Smooth muscle cell (in vitro differentiated cells): Measurements from ENCODE around the gene USP8. TPM values are rescaled to one million over a fixed set of nuclear protein-coding genes. Genes with fewer than 3 reads are reported as not detected.
"Not testable (repeated sequence)": the region's sequence is repeated elsewhere in the genome, so short reads cannot be mapped to it uniquely, and the experiment has no call there.

Source experiments
- DNase-seq: peaks from one replicate; lab custom pipeline; 2025; ENCODE audit not compliant: unreplicated experiment; lab: John Stamatoyannopoulos, UW
- H2AFZ ChIP-seq: fragments of 200-600 bp; sonication (generic); 2 replicates; pipeline ENCODE4 v1.6.0; 2016; ENCODE audit warnings: antibody characterized with exemption, low read depth, mild to moderate bottlenecking
- H3F3A ChIP-seq: fragments of 200-600 bp; sonication (generic); 2 replicates; pipeline ENCODE4 v1.6.0; 2017; ENCODE audit warnings: antibody characterized with exemption, low read depth
- H3K27ac ChIP-seq: fragments of 200-600 bp; sonication (generic); 2 replicates; pipeline ENCODE4 v1.5.1; 2016; ENCODE audit warnings: low read depth, mild to moderate bottlenecking
- H3K27me3 ChIP-seq: fragments of 200-600 bp; sonication (generic); 2 replicates; pipeline ENCODE4 v1.6.1; 2016; ENCODE audit warnings: low read depth, mild to moderate bottlenecking
- H3K36me3 ChIP-seq: fragments of 200-600 bp; sonication (generic); 2 replicates; pipeline ENCODE4 v1.5.1; 2016; ENCODE audit warnings: low read depth
- H3K4me1 ChIP-seq: fragments of 200-600 bp; sonication (generic); 2 replicates; pipeline ENCODE4 v1.5.1; 2016; ENCODE audit warnings: low read depth
- H3K4me2 ChIP-seq: fragments of 200-600 bp; sonication (generic); 2 replicates; pipeline ENCODE4 v1.6.0; 2016; ENCODE audit warnings: mild to moderate bottlenecking
- H3K4me3 ChIP-seq: fragments of 200-600 bp; sonication (generic); 2 replicates; pipeline ENCODE4 v1.5.1; 2016; ENCODE audit warnings: mild to moderate bottlenecking
- H3K79me2 ChIP-seq: fragments of 200-600 bp; sonication (generic); 2 replicates; pipeline ENCODE4 v1.6.0; 2016; ENCODE audit warnings: low read depth, mild to moderate bottlenecking
- H3K9ac ChIP-seq: fragments of 200-600 bp; sonication (generic); 2 replicates; pipeline ENCODE4 v1.6.0; 2016; ENCODE audit warnings: low read depth
- H3K9me3 ChIP-seq: fragments of 200-600 bp; sonication (generic); replicated peaks from 2 replicates; pipeline ENCODE4 v1.5.1; 2016; ENCODE audit warnings: low read depth
- H4K20me1 ChIP-seq: fragments of 200-600 bp; sonication (generic); 2 replicates; pipeline ENCODE4 v1.6.0; 2016; ENCODE audit warnings: low read depth
- whole genome bisulfite sequencing: methylation state at CpG from one replicate; pipeline ENCODE4 v1.1.7; 2016; ENCODE audit warnings: low lambda C conversion rate; 5-methylcytosine and 5-hydroxymethylcytosine counted together
- polyA plus RNA-seq: library from polyadenylated mRNA; unstranded; fragments of >200 nt; fragmentation: Nextera tagmentation; extraction: Ambion mirVana; gene quantifications from 2 replicates; pipeline ENCODE4 v1.2.1, GENCODE V29; 2016
- total RNA-seq: library from RNA; depleted of rRNA; stranded (reverse); fragments of >200 nt; gene quantifications from 2 replicates; pipeline ENCODE4 v1.2.3, GENCODE V29; 2014
- TF ChIP-seq, protein P1 (sequence below): fragments of 200-600 bp; sonication (generic); IDR thresholded peaks from 2 replicates; pipeline ENCODE4 v1.5.1; 2017; ENCODE audit warnings: borderline replicate concordance, mild to moderate bottlenecking, antibody characterized with exemption; ENCODE audit not compliant: insufficient read depth, poor library complexity, severe bottlenecking

Gene USP8
- total and polyA plus RNA-seq, 2 experiments from 2014 or later = 46.0 to 50.4 TPM

DNA sequence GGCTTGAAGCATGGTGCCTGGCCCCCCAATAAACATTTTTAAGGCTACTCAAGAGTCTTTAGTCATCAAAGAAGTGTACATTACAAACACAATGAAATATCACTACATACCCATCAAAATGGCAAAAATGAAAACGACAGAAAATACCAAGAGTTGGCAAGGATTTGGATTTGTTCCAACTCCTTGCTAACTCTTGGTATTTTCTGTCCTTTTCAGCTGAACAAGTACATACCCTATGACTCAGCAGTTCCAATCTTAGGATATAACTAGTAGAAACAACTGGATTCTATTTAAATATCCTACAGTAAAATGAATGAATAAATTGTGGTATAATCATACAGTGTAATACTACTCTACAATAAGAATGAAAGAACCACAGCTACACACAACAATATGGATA, 44.1 kb upstream of the USP8 start:
- H3K27ac ChIP-seq = no peak overlapping the region
- no peaks in the 10 kb centered on the region for H3K79me2 ChIP-seq
- H3K9me3 ChIP-seq = no peaks in the 10 kb centered on the region
- H3K4me1 ChIP-seq = no peaks in the 10 kb centered on the region
- WGBS = 46% methylated on average over 1 of the region's 1 CpG
- H3K27me3 ChIP-seq = no peaks in the 10 kb centered on the region
- H2AFZ ChIP-seq = no peak overlapping the region
- no peak overlapping the region for H3K9ac ChIP-seq
- H3K4me3 ChIP-seq = no peak overlapping the region
- TF ChIP-seq, protein P1, sequence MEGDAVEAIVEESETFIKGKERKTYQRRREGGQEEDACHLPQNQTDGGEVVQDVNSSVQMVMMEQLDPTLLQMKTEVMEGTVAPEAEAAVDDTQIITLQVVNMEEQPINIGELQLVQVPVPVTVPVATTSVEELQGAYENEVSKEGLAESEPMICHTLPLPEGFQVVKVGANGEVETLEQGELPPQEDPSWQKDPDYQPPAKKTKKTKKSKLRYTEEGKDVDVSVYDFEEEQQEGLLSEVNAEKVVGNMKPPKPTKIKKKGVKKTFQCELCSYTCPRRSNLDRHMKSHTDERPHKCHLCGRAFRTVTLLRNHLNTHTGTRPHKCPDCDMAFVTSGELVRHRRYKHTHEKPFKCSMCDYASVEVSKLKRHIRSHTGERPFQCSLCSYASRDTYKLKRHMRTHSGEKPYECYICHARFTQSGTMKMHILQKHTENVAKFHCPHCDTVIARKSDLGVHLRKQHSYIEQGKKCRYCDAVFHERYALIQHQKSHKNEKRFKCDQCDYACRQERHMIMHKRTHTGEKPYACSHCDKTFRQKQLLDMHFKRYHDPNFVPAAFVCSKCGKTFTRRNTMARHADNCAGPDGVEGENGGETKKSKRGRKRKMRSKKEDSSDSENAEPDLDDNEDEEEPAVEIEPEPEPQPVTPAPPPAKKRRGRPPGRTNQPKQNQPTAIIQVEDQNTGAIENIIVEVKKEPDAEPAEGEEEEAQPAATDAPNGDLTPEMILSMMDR = no peak
- no peak for DNase-seq
- no peaks in the 10 kb centered on the region for H3F3A ChIP-seq
- H3K4me2 ChIP-seq = no peak overlapping the region
- no peaks in the 10 kb centered on the region for H3K36me3 ChIP-seq
- no peaks in the 10 kb centered on the region for H4K20me1 ChIP-seq

DNA sequence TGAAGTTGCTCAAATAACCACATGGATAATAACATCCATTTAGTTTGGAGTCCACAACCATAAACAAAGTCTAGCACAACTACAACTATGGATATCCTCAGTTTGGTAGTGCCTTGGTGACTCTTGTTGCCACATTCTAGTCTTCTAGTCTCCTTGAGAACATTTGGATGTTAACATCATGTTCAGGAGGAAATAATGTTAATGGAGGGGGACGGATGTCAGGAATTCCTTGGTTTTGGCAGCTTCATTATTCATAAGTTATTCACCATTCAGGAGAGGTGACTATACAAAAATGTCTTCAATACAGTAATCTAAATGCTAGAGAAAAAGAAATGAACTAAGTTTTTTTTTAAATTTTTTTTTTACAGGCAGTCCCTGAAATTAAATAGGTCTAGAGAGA, 42.8 kb upstream of the USP8 start:
- no peaks in the 10 kb centered on the region for H4K20me1 ChIP-seq
- H3K9me3 ChIP-seq = no peaks in the 10 kb centered on the region
- H3K4me1 ChIP-seq = no peaks in the 10 kb centered on the region
- 89% methylated on average over 1 of the region's 1 CpG for WGBS
- H3K27ac ChIP-seq = no peak overlapping the region
- DNase-seq = no peak
- no peaks in the 10 kb centered on the region for H3K36me3 ChIP-seq
- no peak overlapping the region for H2AFZ ChIP-seq
- no peaks in the 10 kb centered on the region for H3F3A ChIP-seq
- no peak overlapping the region for H3K4me2 ChIP-seq
- no peak overlapping the region for H3K9ac ChIP-seq
- no peaks in the 10 kb centered on the region for H3K27me3 ChIP-seq
- no peak overlapping the region for H3K4me3 ChIP-seq
- TF ChIP-seq, protein P1 = no peak
- H3K79me2 ChIP-seq = no peaks in the 10 kb centered on the region

DNA sequence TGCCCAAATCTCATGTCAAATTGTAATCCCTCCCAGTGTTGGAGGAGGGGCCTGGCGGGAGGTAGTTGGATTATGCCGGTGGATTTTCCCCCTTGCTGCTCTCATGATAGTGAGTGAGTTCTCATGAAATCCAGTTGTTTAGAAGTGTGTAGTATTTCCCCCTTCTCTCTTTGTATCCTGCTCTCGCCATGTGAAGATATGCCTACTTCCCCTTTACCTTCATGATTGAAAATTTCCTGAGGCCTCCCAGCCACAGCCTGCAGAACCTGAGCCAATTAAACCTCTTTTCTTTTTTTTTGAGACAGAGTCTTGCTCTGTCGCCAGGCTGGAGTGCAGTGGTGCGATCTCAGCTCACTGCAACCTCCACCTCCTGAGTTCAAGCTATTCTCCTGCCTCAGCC, 41.8 kb upstream of the USP8 start:
- H2AFZ ChIP-seq, H3K4me2 ChIP-seq, H3K27ac ChIP-seq, DNase-seq, H3K27me3 ChIP-seq, H4K20me1 ChIP-seq, H3K9me3 ChIP-seq, H3K4me1 ChIP-seq, H3K36me3 ChIP-seq, H3K79me2 ChIP-seq, H3K9ac ChIP-seq, H3F3A ChIP-seq, H3K4me3 ChIP-seq: not testable (repeated sequence)
- 93% methylated on average over 5 of the region's 5 CpGs for WGBS

DNA sequence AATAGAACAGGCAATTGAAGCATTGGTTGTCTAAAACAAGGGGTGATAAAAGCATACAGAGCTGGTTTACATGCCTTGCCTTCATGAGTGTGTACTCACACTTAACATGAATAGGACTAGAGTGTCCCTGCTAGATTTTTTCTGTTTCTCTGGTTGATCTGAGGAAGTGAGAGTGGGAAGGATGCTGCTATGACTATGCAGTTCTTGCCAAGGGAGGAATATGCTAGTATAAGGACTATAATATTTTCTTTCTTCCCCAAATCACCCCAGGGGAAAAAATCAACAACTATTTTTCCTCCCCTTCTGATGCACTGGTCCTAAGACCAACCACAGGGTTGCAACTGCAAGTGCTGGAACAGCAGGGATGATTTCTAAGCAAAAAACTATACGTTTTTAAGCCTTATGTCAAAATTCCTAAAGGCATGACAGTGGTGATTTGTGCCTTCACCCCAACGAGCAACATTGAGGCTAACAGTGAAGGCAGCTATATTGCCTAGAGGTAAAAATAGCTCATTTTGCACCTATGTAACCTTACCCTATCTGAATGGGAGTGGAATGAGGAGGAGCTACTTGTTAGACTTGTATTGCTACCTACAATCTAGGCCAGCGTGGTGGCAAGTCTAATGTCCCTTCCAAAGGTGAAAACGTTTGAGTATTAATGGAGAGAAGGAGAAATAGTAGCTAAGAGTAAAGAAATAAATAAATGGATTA, 33.5 kb upstream of the USP8 start:
- Histone ChIP-seq H3K4me2 (no peak overlapping the region), H3K79me2 (no peaks in the 10 kb centered on the region), H2AFZ (no peak overlapping the region), H3K4me3 (no peak overlapping the region), H4K20me1 (no peaks in the 10 kb centered on the region), H3F3A (no peaks in the 10 kb centered on the region), H3K27me3 (no peaks in the 10 kb centered on the region), H3K27ac (peak overlapping the region; percentile 24), H3K36me3 (no peaks in the 10 kb centered on the region), H3K9me3 (no peaks in the 10 kb centered on the region), H3K9ac (no peak overlapping the region), H3K4me1 (no peaks in the 10 kb centered on the region)
- WGBS = 63% methylated on average over 4 of the region's 4 CpGs
- TF ChIP-seq, protein P1 = no peak
- no peak for DNase-seq

DNA sequence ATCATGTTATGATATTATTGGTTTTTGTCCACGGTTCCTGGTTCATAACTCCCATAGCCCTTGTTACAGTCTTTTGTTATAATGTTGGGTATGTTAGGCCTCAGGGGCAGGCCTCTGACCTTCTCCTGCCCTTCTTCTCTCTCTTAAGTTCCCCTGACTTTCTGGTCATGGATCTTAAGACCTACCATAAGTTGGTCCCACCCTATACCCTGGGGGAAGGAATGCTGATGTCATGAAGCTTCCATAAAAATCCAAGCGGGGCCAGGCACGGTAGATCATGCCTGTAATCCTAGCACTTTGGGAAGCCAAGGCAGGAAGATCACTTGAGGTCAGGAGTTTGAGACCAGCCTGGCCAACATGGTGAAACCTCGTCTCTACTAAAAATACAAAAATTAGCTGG, 32.6 kb upstream of the USP8 start:
- WGBS = 82% methylated on average over 4 of the region's 4 CpGs
- H3K79me2 ChIP-seq, H3K9ac ChIP-seq, H4K20me1 ChIP-seq, DNase-seq, H3F3A ChIP-seq, H3K4me1 ChIP-seq, H2AFZ ChIP-seq, H3K27me3 ChIP-seq, H3K4me3 ChIP-seq, H3K9me3 ChIP-seq, H3K36me3 ChIP-seq, H3K4me2 ChIP-seq: not testable (repeated sequence)
- H3K27ac ChIP-seq = peak overlapping the region; percentile 24
